AG10803 (cell line): ENCODE data around the gene ZPLD1.

Source experiments
- DNase-seq: peaks from one replicate; pipeline ENCODE4 v3.0.0; 2010; ENCODE audit warnings: low read depth
- H3K4me3 ChIP-seq: 2 replicates; pipeline ENCODE4 v1.5.1; 2011; ENCODE audit warnings: mild to moderate bottlenecking, low read length, control low read depth
- TF ChIP-seq, protein P1 (sequence below): conservative IDR thresholded peaks from 2 replicates; pipeline ENCODE4 v1.5.1; 2011; ENCODE audit warnings: mild to moderate bottlenecking, low read length, control low read depth, inconsistent platforms

ZPLD1 gene

DNA sequence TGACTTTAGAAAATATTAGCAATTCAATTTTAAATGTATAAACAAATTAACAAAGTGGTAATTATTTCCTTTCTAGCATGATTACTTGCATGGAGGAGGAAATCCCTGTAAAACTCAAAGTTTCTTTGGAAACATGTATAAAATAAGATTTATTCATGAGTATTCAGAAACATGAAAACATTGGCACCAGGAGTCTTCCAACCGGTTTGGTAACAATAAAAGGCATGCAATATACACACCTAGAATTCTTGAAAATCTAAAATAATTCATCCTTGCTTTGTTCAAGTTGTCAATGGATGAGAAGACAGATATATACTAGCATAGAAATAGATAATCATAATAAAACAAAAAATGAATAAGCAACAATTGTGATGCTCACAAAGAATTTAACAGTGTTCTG, 76.4 kb downstream of the ZPLD1 start:
- TF ChIP-seq, protein P1, sequence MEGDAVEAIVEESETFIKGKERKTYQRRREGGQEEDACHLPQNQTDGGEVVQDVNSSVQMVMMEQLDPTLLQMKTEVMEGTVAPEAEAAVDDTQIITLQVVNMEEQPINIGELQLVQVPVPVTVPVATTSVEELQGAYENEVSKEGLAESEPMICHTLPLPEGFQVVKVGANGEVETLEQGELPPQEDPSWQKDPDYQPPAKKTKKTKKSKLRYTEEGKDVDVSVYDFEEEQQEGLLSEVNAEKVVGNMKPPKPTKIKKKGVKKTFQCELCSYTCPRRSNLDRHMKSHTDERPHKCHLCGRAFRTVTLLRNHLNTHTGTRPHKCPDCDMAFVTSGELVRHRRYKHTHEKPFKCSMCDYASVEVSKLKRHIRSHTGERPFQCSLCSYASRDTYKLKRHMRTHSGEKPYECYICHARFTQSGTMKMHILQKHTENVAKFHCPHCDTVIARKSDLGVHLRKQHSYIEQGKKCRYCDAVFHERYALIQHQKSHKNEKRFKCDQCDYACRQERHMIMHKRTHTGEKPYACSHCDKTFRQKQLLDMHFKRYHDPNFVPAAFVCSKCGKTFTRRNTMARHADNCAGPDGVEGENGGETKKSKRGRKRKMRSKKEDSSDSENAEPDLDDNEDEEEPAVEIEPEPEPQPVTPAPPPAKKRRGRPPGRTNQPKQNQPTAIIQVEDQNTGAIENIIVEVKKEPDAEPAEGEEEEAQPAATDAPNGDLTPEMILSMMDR = no peak
- no peak overlapping the region for H3K4me3 ChIP-seq
- no peak for DNase-seq

DNA sequence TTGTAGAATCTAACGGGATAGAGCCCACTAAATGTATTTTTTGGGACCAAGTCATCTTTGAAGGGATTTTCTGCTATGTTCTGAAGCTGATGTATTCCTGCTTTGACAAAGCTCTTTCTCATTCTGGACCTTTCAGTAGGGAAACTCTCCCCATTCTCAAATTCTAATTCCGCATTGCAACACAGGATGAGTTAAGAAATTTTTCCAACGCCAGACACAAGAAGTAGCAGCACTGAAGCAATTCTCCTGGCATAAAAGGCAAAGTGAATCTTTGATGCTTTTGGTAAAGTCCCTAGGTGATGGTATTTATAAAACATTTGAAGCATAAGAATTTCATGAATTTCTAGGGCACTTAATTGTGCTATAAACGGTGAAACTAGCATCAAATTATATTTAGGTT, 76.8 kb downstream of the ZPLD1 start:
- H3K4me3 ChIP-seq = no peak overlapping the region
- DNase-seq = no peak
- TF ChIP-seq, protein P1 = no peak

DNA sequence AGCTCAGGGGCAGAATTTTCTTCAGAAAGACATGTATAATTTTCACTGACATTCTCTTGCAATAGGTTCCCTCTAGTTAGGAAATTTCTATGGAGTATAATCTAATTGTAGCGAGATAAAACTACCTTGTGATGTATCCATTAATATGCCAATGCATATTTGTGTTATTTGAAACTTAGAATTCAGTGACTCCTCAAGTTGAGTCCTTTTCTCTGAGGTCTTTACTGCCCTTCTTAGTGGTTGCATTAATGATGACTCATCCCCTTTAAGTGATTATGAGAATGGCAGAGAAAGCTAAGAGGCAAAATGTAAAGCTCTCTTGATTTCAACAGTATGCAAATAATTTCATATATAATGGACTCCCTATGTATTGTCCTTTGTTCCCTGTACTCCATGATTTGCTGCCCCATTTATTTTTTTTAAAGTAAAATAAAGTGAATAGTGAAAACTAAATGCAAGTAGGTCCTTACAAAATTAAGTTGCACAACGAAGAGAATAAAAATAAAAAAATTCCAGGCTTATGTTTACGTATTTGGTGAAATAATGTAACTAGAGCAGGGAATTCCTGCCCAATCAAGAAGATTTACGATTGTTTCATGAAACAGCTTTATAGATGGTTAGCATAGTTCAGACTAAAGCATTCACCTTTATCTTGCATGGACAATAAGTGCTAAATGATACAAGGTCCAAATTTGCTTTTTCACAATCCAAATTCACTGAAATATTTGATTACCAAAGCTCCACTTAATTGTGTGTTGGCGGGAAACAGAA, 78.1 kb downstream of the ZPLD1 start:
- no peak for DNase-seq
- no peak overlapping the region for H3K4me3 ChIP-seq

DNA sequence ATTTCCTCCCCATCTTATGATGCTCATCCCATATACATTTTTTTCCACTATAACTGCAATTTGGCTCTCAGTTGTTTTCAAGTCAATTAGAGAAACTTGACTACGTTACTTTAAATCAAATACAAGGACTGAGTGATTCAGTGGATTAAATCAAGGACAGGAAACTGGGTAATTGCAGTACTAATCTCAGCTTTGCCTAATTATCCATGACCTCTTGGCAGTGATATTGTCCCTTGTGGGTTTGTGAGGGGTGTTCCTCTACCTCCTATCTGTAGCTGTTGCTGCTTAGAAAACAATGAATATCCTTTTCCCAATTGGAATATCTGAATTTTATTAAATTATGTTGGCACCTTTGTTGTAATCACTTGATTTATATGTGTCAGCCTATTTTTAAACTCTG, 79.4 kb downstream of the ZPLD1 start:
- TF ChIP-seq, protein P1 = no peak
- no peak for DNase-seq
- no peak overlapping the region for H3K4me3 ChIP-seq

More for the DNA sequence above, 78.1 kb downstream of the ZPLD1 start:
- TF ChIP-seq, protein P1 = no peak

DNA sequence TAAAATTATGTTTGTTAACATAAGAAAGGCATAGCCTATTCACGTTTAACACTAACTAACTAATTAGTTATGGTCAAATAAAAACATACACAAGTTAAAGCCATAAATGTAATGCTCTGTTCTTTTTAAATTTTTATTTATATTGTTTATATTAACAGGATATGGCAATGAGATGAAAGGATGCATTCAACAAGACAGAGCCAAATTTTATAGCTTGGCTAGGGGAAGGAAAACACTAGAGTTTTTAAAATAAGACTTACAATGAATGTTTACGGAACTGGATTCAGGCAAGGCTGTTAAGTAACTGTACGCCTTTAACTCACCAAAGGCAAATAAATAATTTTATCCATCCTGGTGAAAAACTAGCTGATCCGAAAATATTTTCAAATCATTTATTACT, 86.4 kb downstream of the ZPLD1 start:
- DNase-seq = no peak
- TF ChIP-seq, protein P1 = no peak
- no peak overlapping the region for H3K4me3 ChIP-seq

DNA sequence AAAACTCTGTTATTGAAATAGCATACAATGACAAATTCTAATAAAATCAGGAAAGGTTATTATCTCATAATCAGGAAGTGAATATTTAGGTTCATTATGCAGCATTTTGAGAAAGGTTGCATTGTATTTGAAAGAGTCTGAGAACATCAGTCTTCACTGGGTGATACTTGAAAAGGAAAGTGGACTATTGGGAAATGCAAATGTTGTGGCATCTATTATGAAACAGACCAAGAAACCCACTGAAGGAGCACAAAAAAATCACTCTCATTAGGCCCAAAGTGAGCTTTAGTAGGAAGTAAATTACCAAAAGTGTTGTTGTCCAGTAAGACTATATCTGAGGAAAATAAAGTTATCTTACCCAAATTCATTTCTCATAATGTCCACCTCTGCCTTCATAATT, 90.8 kb downstream of the ZPLD1 start:
- DNase-seq = no peak
- H3K4me3 ChIP-seq = no peak overlapping the region
- TF ChIP-seq, protein P1 = no peak

DNA sequence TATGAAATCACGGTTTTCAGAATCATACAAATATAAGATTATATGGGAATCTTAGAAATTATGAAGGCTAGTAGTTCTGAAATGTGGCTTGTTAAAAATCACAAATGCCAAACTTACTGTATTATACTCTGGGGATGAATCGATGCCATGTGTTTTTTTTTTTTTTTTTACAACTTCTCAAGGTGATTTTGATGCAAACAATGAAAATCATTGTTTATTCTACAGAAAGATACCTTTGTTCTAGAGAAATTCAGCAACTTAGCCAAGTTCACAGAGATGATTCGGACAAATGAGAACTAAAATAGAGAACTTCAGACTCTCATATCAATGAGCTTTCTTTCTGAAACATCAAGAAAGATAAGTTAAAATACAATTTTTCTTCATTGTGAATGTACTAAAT, 92.0 kb downstream of the ZPLD1 start:
- TF ChIP-seq, protein P1 = no peak
- DNase-seq = no peak
- H3K4me3 ChIP-seq = no peak overlapping the region
